BLaER1 (cell line): ENCODE measurements around the gene KCNIP3.

ENCODE experiments used
- H3K27ac ChIP-seq: shearing (Covaris generic); formaldehyde crosslinking; 2 replicates; pipeline ENCODE4 v1.8.1; 2022
- H3K27me3 ChIP-seq: shearing (Covaris generic); formaldehyde crosslinking; 2 replicates; pipeline ENCODE4 v1.8.1; 2022
- H3K36me3 ChIP-seq: shearing (Covaris generic); formaldehyde crosslinking; 2 replicates; pipeline ENCODE4 v1.8.1; 2022
- H3K4me1 ChIP-seq: shearing (Covaris generic); formaldehyde crosslinking; 2 replicates; pipeline ENCODE4 v1.8.1; 2022
- H3K4me2 ChIP-seq: shearing (Covaris generic); formaldehyde crosslinking; 2 replicates; pipeline ENCODE4 v1.8.1; 2022
- H3K4me3 ChIP-seq: shearing (Covaris generic); formaldehyde crosslinking; 2 replicates; pipeline ENCODE4 v1.8.1; 2022
- H3K9ac ChIP-seq: shearing (Covaris generic); formaldehyde crosslinking; 2 replicates; pipeline ENCODE4 v1.8.1; 2022
- H3K9me3 ChIP-seq: shearing (Covaris generic); formaldehyde crosslinking; 2 replicates; pipeline ENCODE4 v1.8.1; 2022
- H4K20me1 ChIP-seq: shearing (Covaris generic); formaldehyde crosslinking; 2 replicates; pipeline ENCODE4 v1.8.1; 2022
- Cebpa-rat ChIP-seq: shearing (Covaris generic); IDR thresholded peaks from 2 replicates; pipeline ENCODE4 v1.8.1; 2022

KCNIP3 gene

DNA sequence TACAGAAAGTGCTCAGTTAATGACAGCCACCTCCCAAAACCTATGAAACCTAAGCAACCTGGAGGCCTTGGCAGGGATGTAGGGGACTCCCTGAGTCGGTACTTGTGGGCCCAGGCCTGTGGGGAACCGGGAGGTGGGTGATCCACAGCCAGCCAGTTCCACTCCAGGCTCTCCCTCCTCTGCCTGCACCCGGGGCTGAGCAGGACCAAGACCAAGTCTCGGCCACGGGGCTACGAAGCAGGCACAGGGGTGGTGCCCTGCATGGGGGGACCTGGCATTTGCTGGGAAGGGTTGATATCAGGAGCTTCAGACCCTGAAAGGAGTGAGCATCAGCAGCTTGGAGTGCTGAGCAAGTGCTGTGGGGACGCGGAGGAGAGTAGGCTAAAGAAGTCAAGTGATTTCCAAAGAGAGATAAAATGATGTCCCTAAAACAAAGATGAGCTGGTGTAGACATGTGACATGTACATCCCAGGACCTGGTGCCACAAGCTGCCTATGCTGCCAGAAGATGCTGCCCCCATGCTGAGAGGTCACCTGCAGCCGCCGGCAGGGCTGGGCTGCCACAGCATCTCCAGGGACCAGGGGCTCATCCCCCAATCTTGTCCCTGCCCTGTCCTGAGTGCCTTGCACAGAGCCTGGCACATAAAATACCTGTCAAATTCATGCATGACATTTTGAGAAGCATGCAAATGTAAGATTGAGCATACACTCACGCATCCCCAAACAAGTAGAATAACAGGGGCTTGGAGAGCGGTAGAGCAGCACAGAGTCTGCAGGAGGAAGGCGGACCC is 21.5 kb downstream of the KCNIP3 start:
- Histone ChIP-seq H3K27ac (no peak overlapping the region), H4K20me1 (peaks cover 10% of the 10 kb centered on the region; the same call in 1 of the 2 replicates), H3K4me2 (no peak overlapping the region), H3K36me3 (no peaks in the 10 kb centered on the region), H3K4me3 (no peak overlapping the region), H3K27me3 (0 out of 2 replicates have a peak, but pooled peaks cover 2% of the 10 kb centered on the region), H3K9ac (no peak overlapping the region), H3K4me1 (peaks cover 11% of the 10 kb centered on the region), H3K9me3 (no peaks in the 10 kb centered on the region)
- no peak for TF ChIP-seq Cebpa-rat

DNA sequence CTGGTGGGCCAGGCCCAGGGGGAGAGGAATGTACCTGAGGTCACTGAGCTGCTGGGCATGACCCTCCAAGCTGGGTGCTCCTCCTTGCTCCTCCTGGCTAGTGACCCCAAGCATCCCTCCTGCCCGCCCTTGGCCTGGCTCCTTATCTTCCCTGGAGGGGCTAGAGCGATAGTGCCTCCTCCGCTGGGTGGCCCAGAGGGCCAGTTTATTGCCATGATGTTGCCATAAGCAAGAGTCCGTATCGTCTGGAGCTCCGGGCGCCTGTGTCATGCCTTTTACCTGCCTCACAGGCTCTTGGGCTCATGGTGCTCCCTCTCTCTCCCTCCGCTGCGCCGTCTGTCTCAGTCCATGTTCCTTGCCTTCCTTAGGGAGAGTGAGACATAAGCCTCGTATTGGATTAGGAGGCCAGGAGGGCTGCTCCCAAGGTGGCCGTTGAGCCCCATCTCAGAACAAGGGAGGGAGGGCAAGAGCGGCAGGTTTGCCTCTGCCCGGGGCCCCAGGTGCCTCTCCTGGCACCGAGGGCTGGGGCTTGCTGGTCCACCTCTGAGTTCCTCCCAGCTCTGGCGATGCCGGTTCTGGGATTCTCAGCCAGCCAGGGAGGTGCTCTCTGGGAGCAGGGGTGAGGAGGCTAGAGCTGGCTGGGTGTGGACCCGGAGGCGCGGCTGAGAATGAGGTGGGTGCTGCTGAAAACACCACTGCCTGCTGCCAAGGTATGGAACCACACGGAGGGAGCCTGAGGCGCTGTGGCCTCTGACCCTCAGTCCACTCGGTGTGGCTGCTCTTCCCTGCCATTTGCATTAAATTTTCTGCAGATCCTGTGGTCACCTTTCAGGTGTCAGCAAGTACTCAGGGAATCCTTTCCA is 22.6 kb downstream of the KCNIP3 start:
- peaks cover 11% of the 10 kb centered on the region for H3K4me1 ChIP-seq
- H3K9ac ChIP-seq, result no peak overlapping the region
- H3K4me3 ChIP-seq, result no peak overlapping the region
- no peak for TF ChIP-seq Cebpa-rat
- peaks cover 5% of the 10 kb centered on the region; the same call in 1 of the 2 replicates for H4K20me1 ChIP-seq
- H3K4me2 ChIP-seq, result no peak overlapping the region
- H3K36me3 ChIP-seq, result no peaks in the 10 kb centered on the region
- H3K27ac ChIP-seq, result no peak overlapping the region
- no peaks in the 10 kb centered on the region for H3K9me3 ChIP-seq
- H3K27me3 ChIP-seq, result no peaks in the 10 kb centered on the region

DNA sequence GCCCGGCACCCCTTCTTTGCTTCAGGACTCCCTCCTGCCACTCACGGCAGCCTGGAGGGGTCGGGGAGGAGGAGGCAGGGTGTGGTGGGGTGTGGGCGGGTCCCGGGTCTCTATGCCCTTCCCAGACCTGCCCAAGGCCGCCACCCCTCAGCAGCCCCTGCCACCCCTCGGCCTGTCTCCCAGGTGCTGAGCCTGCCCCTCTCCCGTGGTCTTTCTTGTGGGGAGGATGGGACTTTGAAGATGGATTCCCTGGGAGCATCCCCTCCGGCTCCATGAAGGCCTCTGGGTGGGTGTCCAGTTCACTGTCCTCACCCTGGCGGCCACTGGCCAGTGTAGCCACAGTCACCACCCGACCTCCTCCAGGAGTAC is 23.2 kb downstream of the KCNIP3 start:
- Histone ChIP-seq H3K9ac (no peak overlapping the region), H3K4me1 (peaks cover 11% of the 10 kb centered on the region), H4K20me1 (no peaks in the 10 kb centered on the region), H3K27me3 (no peaks in the 10 kb centered on the region), H3K9me3 (no peaks in the 10 kb centered on the region), H3K36me3 (no peaks in the 10 kb centered on the region), H3K27ac (no peak overlapping the region), H3K4me3 (no peak overlapping the region), H3K4me2 (no peak overlapping the region)
- no peak for TF ChIP-seq Cebpa-rat

DNA sequence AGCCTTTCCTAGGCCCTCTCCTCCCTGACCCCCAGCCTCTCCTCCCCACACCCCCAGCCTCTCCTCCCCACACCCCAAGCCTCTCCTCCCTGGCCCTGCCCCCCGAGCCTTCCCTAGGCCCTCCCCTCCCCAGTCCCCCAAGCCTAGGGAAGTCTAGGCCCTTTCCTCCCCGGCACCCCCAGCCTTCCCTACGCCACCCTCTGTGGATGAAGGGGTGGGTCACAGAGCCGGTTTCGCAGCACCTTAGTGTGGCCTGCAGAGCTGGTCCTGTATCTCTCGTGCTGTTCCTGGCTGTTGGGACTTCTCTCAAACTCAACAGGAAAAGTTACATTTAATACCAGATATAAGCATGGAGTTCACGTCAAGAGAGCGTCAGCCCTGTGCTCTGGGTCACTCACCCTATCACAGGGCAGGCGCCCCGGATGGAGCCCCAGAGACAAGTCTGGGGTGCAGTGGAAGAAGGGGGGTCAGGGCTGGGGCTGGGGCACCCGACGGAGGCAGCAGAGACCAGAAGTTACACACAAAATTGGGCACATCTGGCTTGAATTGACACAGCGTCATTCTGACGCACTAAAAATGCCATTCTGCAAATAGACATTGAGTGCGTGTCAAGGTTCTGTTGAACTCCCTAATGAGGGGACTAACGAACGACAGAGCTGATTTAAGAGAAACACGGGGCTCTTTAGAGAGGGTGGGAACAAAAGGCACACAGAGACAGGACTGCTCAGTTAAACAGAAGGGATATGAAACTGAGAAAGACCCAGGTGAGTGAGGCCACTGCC is 24.0 kb downstream of the KCNIP3 start:
- Histone ChIP-seq H3K9me3 (no peaks in the 10 kb centered on the region), H3K4me1 (peaks cover 6% of the 10 kb centered on the region), H3K4me2 (no peak overlapping the region), H3K9ac (no peak overlapping the region), H4K20me1 (no peaks in the 10 kb centered on the region), H3K4me3 (no peak overlapping the region), H3K27me3 (no peaks in the 10 kb centered on the region), H3K27ac (no peak overlapping the region), H3K36me3 (no peaks in the 10 kb centered on the region)
- TF ChIP-seq Cebpa-rat, result no peak

DNA sequence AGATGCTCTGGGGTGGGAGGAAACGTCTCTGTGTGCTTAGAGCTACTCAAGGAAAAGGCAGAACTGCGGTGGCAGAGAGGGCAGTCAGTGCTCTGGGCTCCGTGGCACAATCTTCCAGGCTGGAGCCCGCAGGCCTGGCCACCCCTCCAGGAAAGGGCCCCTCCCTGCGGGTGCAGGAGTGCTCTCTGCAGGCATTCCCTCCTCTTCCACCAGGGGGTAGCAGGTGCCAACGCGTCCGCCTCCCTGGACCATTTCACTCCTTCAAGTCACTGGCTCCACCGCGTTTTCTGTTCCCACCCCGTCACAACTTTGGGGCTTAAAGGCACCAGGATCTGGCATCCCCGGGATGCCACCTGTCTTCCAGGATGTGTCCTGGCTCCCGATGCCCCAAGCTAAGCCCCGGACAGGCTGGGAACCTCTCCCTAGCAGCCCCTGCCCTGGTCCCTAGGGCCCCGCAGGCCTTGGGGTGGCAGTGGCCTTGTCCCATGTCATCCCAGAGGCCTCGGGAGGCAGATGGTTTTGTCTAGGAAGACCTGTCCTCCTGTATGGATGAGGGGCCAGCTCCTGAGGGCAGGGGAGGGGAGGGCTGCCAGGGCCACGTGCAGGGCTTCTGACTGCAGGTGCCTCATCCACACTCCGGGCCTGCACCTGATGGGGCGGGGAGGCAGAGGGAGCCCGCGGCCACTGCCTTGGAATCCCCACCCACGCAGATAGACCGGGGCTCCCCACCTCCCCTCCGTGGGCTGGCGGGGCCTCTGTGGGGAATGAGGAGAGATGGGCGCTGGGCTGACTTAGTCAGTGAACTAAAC is 26.4 kb downstream of the KCNIP3 start:
- Histone ChIP-seq H4K20me1 (no peaks in the 10 kb centered on the region), H3K9ac (no peak overlapping the region), H3K4me3 (no peak overlapping the region), H3K36me3 (no peaks in the 10 kb centered on the region), H3K4me2 (no peak overlapping the region), H3K27ac (no peak overlapping the region), H3K4me1 (no peaks in the 10 kb centered on the region), H3K9me3 (no peaks in the 10 kb centered on the region), H3K27me3 (no peaks in the 10 kb centered on the region)
- no peak for TF ChIP-seq Cebpa-rat

DNA sequence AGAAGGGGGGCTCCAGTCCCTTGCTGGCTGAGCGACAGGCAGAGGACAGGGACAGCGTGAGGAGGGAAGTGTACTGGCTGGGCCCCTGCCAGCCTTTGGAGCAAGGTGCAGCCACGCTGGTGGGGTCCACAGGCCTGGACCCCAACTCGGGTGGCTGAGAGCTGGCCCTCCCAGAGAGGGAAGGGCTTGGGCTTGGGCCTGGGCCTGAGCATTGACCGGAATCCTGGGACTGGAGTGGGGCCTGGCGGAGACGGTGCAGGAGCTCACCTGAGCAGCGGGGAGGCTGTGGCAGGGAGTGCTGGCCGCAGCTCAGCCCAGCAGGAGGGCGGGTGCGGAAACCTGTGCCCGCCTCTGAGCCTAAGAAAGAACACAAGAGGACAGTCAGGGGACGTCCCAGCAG is 27.9 kb downstream of the KCNIP3 start:
- Histone ChIP-seq H3K36me3 (no peaks in the 10 kb centered on the region), H3K4me1 (no peaks in the 10 kb centered on the region), H3K4me3 (no peak overlapping the region), H4K20me1 (no peaks in the 10 kb centered on the region), H3K4me2 (no peak overlapping the region), H3K9ac (no peak overlapping the region), H3K27ac (no peak overlapping the region), H3K27me3 (no peaks in the 10 kb centered on the region), H3K9me3 (no peaks in the 10 kb centered on the region)
- TF ChIP-seq Cebpa-rat, result no peak

DNA sequence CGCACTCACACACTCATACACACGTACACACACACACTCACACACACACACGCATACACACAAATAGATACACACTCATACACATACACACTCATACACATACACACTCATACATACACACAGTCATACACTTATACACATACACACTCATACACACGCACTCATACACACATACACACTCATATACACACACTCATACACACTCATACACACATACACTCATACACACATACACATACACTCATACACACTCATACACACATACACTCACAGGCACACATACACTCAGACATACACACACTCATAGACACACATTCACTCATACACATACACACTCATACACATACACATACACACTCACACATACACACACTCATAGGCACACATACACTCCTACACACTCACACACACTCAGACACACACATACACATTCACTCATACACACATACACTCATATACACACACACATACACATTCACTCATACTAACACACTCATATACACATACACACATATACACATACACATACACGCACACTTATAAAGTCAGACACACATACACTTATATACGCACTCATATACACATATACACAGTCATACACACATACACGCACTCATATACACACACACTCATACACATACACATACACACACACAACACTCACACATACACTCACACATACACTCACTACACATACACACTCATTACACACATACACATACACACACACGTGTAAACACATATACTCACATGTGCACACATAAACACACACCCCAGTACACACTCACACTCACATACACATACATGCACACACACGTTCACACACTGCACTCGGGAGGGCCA is 28.7 kb downstream of the KCNIP3 start:
- H3K4me3 ChIP-seq, result no peak overlapping the region
- H3K27ac ChIP-seq, result no peak overlapping the region
- no peak for TF ChIP-seq Cebpa-rat
- no peaks in the 10 kb centered on the region for H3K4me1 ChIP-seq
- no peaks in the 10 kb centered on the region for H3K27me3 ChIP-seq
- no peaks in the 10 kb centered on the region for H4K20me1 ChIP-seq
- H3K4me2 ChIP-seq, result no peak overlapping the region
- H3K9ac ChIP-seq, result no peak overlapping the region
- H3K9me3 ChIP-seq, result no peaks in the 10 kb centered on the region
- H3K36me3 ChIP-seq, result no peaks in the 10 kb centered on the region

DNA sequence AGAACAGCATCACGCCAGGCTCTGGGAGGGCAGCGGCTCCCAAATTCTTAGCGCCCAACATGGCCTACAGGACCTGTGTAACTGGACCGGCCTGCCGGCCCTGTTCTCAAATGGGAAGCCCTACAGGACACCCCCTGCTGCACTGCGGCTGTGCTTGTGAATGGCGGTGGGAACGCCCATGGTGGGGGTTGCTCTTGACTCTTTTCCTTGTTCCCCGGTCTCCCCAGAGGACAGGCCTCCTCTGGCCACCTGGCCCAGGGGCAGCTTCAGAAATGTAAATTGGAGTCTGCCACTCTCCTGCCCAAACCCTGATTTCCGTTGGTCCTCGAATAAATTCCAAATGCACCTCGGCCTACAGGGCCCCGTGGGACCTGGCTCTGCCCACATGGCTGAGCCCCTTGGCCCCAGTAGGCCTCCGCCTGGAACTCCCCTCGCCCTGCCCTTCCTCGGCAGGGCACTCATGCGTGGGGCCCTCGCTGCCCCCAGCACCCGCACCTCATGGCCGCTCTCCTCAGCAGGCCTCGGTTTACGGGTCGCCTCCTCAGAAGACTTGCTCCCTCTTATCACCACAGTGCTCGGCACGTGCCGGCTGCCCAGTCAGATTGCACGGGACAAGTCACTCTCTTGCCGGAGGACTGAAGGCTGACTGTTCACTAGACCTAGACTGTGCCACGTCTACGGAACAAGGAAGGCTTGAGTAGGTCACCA is 29.4 kb downstream of the KCNIP3 start:
- Histone ChIP-seq H3K4me1 (no peaks in the 10 kb centered on the region), H3K27me3 (no peaks in the 10 kb centered on the region), H3K9ac (no peak overlapping the region), H3K36me3 (no peaks in the 10 kb centered on the region), H3K27ac (no peak overlapping the region), H3K4me3 (no peak overlapping the region), H3K4me2 (no peak overlapping the region), H3K9me3 (no peaks in the 10 kb centered on the region), H4K20me1 (no peaks in the 10 kb centered on the region)
- no peak for TF ChIP-seq Cebpa-rat
